Transverse colon (tissue), 4 donors: ENCODE data around the gene MSX2.

Source experiments
- CTCF ChIP-seq, 5 experiments: fragments of 200-600 bp in 3 of 5; fragments of 450-650 bp in 2 of 5; sonication (generic) in 3 of 5; IDR thresholded peaks; 1 replicate in 2 of 5; 2 replicates in 3 of 5; pipeline ENCODE4 v1.5.1; 2016 to 2017; ENCODE audit warnings: antibody characterized with exemption in 5 of 5, inconsistent platforms in 3 of 5, mild to moderate bottlenecking in 2 of 5, moderate library complexity in 1 of 5
- EP300 ChIP-seq: sonication (generic); formaldehyde crosslinking; IDR thresholded peaks from one replicate; pipeline ENCODE4 v1.6.1; 2017; ENCODE audit warnings: antibody characterized with exemption, low read depth
- POLR2A ChIP-seq: fragments of 450-650 bp; IDR thresholded peaks from one replicate; pipeline ENCODE4 v1.6.1; 2016; ENCODE audit warnings: antibody characterized with exemption, mild to moderate bottlenecking, moderate library complexity
- POLR2AphosphoS5 ChIP-seq, 3 donors: sonication (generic); formaldehyde crosslinking; IDR thresholded peaks; one replicate each; pipeline ENCODE4 v1.6.1; 2016; ENCODE audit warnings: antibody characterized with exemption in 3 of 3

- TF ChIP-seq CTCF (IDR thresholded peaks at IDR 0.05) (no peak), POLR2A (no peak), POLR2AphosphoS5 (IDR thresholded peaks at IDR 0.05) (no peak), EP300 (no peak)
Observed at GRCh38 chr5:174775081-174775480, 50.7 kb downstream of the MSX2 start.
